Renal cortex interstitium (tissue), 11 donors: Measurements from ENCODE around the gene MYL12B. TPM values are rescaled to one million over a fixed set of nuclear protein-coding genes. Genes with fewer than 3 reads are reported as not detected.
A peak's percentile ranks its signal among the peaks of the same experiment; 100 is the strongest.

Experiments used
- DNase-seq, 11 donors: peaks; one replicate each; pipeline ENCODE4 v3.0.0-alpha.2; 2013; ENCODE audit warnings: low read depth in 9 of 11, low spot score in 4 of 11; ENCODE audit errors: extremely low read depth in 1 of 11
- polyA plus RNA-seq, 3 donors: library from polyadenylated mRNA; unstranded; fragments of 120-200 nt; gene quantifications; one replicate each; pipeline ENCODE4 v1.2.1, GENCODE V29; 2013; ENCODE audit not compliant: insufficient read length in 3 of 3

Gene MYL12B
- polyA plus RNA-seq, 3 donors: 501 to 619 (median 568) TPM

GRCh38 chr18:3226048-3226447 is 35.9 kb upstream of the MYL12B start:
- no peak for DNase-seq

- no peak for DNase-seq
Measured at GRCh38 chr18:3230401-3231334, 31.3 kb upstream of the MYL12B start.

GRCh38 chr18:3233004-3233403 is 28.9 kb upstream of the MYL12B start:
- DNase-seq: no peak

- no peak for DNase-seq
Measured at GRCh38 chr18:3233433-3234168, 28.3 kb upstream of the MYL12B start.

- DNase-seq: no peak
Measured at GRCh38 chr18:3234457-3234856, 27.5 kb upstream of the MYL12B start.

GRCh38 chr18:3235846-3236245 is 26.1 kb upstream of the MYL12B start:
- no peak for DNase-seq

- no peak for DNase-seq
Measured at GRCh38 chr18:3236470-3236869, 25.5 kb upstream of the MYL12B start.

GRCh38 chr18:3238742-3239141 is 23.2 kb upstream of the MYL12B start:
- no peak for DNase-seq

GRCh38 chr18:3245185-3245564 is 16.8 kb upstream of the MYL12B start:
- DNase-seq: no peak

GRCh38 chr18:3245853-3246634 is 15.9 kb upstream of the MYL12B start:
- peak in 10 of 11 donors; percentile 72 to 89 (median 84) for DNase-seq

- DNase-seq: peak in 1 of 11 donors; percentile 13
Measured at GRCh38 chr18:3246635-3247239, 15.2 kb upstream of the MYL12B start.

- peak; percentile 96 to 99 (median 97) for DNase-seq
Measured at GRCh38 chr18:3247240-3248061, 14.5 kb upstream of the MYL12B start, which contains the start of gene MYL12A. TSS of gene MYL12A (plus strand) at chr18:3247801. CDS start at chr18:3253248, 5,447 bp downstream.

GRCh38 chr18:3248062-3248657 is 13.8 kb upstream of the MYL12B start:
- peak in 7 of 11 donors; percentile 45 to 75 (median 57) for DNase-seq

- DNase-seq: peak in 5 of 11 donors; percentile 21 to 49 (median 31)
Measured at GRCh38 chr18:3248658-3249359, 13.1 kb upstream of the MYL12B start.

- no peak for DNase-seq
Measured at GRCh38 chr18:3250237-3251107, 11.5 kb upstream of the MYL12B start.
